Activated CD8-positive, alpha-beta memory T cell treated with anti-CD3 and anti-CD28 coated beads for 36 hours (primary cell): ENCODE results near the gene SRRT. TPM values are rescaled to one million over a fixed set of nuclear protein-coding genes. Genes with fewer than 3 reads are reported as not detected.

Experiments used
- CTCF ChIA-PET: fragments of 350-600 bp; sonication (Branson Sonifier 250); formaldehyde crosslinking; loops from one replicate; lab custom pipeline; 2021; ENCODE audit warnings: antibody characterized with exemption; lab: Charles Lee
- POLR2A ChIA-PET: fragments of 350-600 bp; sonication (Branson Sonifier 250); formaldehyde crosslinking; loops from one replicate; lab custom pipeline; 2021; ENCODE audit warnings: antibody characterized with exemption; lab: Charles Lee
- total RNA-seq, 2 experiments: library from RNA; stranded (reverse); gene quantifications; one replicate each; pipeline ENCODE4 v1.2.3, GENCODE V29; 2021

Gene SRRT
- total RNA-seq, 2 experiments from 2014 or later = 302 to 308 TPM

GRCh38 chr7:100888291-100888987 is 13.5 kb downstream of the SRRT start:
- ChIA-PET CTCF (interaction anchor here (0.6 to 4.6 kb wide), 9 partner anchors 13 to 363 kb away, joined by 3 to 25 read pairs (median 4); partner anchors contain the start of genes POP7, SLC12A9, SRRT and TRIM56), POLR2A (interaction anchor here (0.7 to 6.2 kb wide), 3 partner anchors 12 to 1894 kb away, joined by 3 to 71 read pairs (median 5); partner anchors contain the start of gene SRRT)

GRCh38 chr7:100888988-100889750 is 14.3 kb downstream of the SRRT start, which contains the start of gene UFSP1:
TSS of gene UFSP1 (minus strand) at chr7:100889715. CDS start at chr7:100889271, 444 bp downstream.
- CTCF ChIA-PET = interaction anchor here (0.6 to 4.6 kb wide), 14 partner anchors 9 to 467 kb away, joined by 3 to 25 read pairs (median 4); partner anchors contain the start of genes POP7, SLC12A9, SRRT and TRIM56
- POLR2A ChIA-PET = interaction anchor here (0.6 to 6.2 kb wide), 8 partner anchors 13 to 1895 kb away, joined by 3 to 71 read pairs (median 6); partner anchors contain the start of genes SLC12A9, SRRT and TRIM56

- ChIA-PET POLR2A (interaction anchor here (0.6 to 6.2 kb wide), 4 partner anchors 15 to 312 kb away, joined by 3 to 71 read pairs (median 6); partner anchors contain the start of genes SRRT and TRIM56), CTCF (interaction anchor here (0.6 to 1.3 kb wide), 5 partner anchors 7 to 734 kb away, joined by 3 to 8 read pairs (median 4); partner anchors contain the start of gene SLC12A9)
Observed at GRCh38 chr7:100890653-100891567, 16.0 kb downstream of the SRRT start.

GRCh38 chr7:100891568-100892247 is 16.8 kb downstream of the SRRT start:
- CTCF ChIA-PET = interaction anchor here (0.6 to 0.8 kb wide), 3 partner anchors 39 to 735 kb away, joined by 3 to 4 read pairs (median 4); partner anchors contain the start of gene SLC12A9
- POLR2A ChIA-PET = interaction anchor here (0.6 to 6.2 kb wide), 3 partner anchors 16 to 311 kb away, joined by 3 to 71 read pairs (median 4); partner anchors contain the start of gene SRRT

GRCh38 chr7:100892364-100893317 is 17.7 kb downstream of the SRRT start:
- CTCF ChIA-PET = no interaction called here
- POLR2A ChIA-PET = no interaction called here

GRCh38 chr7:100893318-100893895 is 18.5 kb downstream of the SRRT start:
- CTCF ChIA-PET = no interaction called here
- POLR2A ChIA-PET = no interaction called here

GRCh38 chr7:100893910-100894721 is 19.2 kb downstream of the SRRT start:
- POLR2A ChIA-PET = no interaction called here
- CTCF ChIA-PET = interaction anchor here (0.6 to 2.2 kb wide), 12 partner anchors 16 to 248 kb away, joined by 3 to 9 read pairs (median 4); partner anchors contain the start of gene TRIM56

GRCh38 chr7:100894860-100895700 is 20.2 kb downstream of the SRRT start:
- POLR2A ChIA-PET = no interaction called here
- CTCF ChIA-PET = interaction anchor here (0.6 to 2.2 kb wide), 15 partner anchors 8 to 247 kb away, joined by 3 to 9 read pairs (median 3); partner anchors contain the start of gene TRIM56

- ChIA-PET CTCF (interaction anchor here (1.1 to 2.2 kb wide), 3 partner anchors 8 to 189 kb away, joined by 3 to 9 read pairs (median 8); partner anchors contain the start of gene TRIM56), POLR2A (no interaction called here)
Observed at GRCh38 chr7:100895701-100895955, 20.7 kb downstream of the SRRT start, which contains the start of gene ACHE. TSS of gene ACHE (minus strand) at chr7:100895888. CDS start at chr7:100894232, 1,656 bp downstream.

- CTCF ChIA-PET = interaction anchor here (1.1 to 2.2 kb wide), 3 partner anchors 9 to 189 kb away, joined by 3 to 9 read pairs (median 8); partner anchors contain the start of gene TRIM56
- POLR2A ChIA-PET = no interaction called here
Observed at GRCh38 chr7:100895956-100896731, 21.2 kb downstream of the SRRT start.

GRCh38 chr7:100896732-100897608 is 22.1 kb downstream of the SRRT start:
- CTCF ChIA-PET = interaction anchor here (0.6 to 2.0 kb wide), 2 partner anchors 157 to 162 kb away, joined by 4 to 10 read pairs; no protein-coding TSS in a partner anchor
- POLR2A ChIA-PET = no interaction called here

- ChIA-PET CTCF (interaction anchor here (0.6 to 2.0 kb wide), 5 partner anchors 8 to 225 kb away, joined by 3 to 10 read pairs (median 4); partner anchors contain the start of gene UFSP1), POLR2A (no interaction called here)
Observed at GRCh38 chr7:100897772-100898454, 23.0 kb downstream of the SRRT start.
